GM23338 (cell line): ENCODE results near the gene OR2AE1. TPM values are rescaled to one million over a fixed set of nuclear protein-coding genes. Genes with fewer than 3 reads are reported as not detected.

Experiments
- ATAC-seq: fragments of 200-7000 bp; cut with Tn5 transposase; 3 replicates; pipeline ENCODE4 v1.9.1; 2020
- DNase-seq: peaks from one replicate; pipeline ENCODE4 v3.0.0-alpha.2; 2015; ENCODE audit warnings: low spot score
- H2AFZ ChIP-seq: fragments of 200-600 bp; sonication (generic); 2 replicates; pipeline ENCODE4 v1.8.0; 2016; ENCODE audit warnings: antibody characterized with exemption, mild to moderate bottlenecking, moderate library complexity
- H3F3A ChIP-seq: fragments of 200-600 bp; sonication (generic); replicated peaks from 2 replicates; pipeline ENCODE4 v1.8.0; 2017; ENCODE audit warnings: antibody characterized with exemption, mixed run types, low read depth
- H3K27ac ChIP-seq: fragments of 200-600 bp; sonication (generic); 2 replicates; pipeline ENCODE4 v1.6.1; 2016; ENCODE audit warnings: low read depth
- H3K27me3 ChIP-seq: fragments of 200-600 bp; sonication (generic); 2 replicates; pipeline ENCODE4 v1.8.0; 2016; ENCODE audit warnings: mild to moderate bottlenecking, mixed run types, moderate library complexity; ENCODE audit not compliant: insufficient read depth
- H3K36me3 ChIP-seq: fragments of 200-600 bp; sonication (generic); 2 replicates; pipeline ENCODE4 v1.8.0; 2016; ENCODE audit warnings: mild to moderate bottlenecking; ENCODE audit not compliant: insufficient read depth
- H3K4me1 ChIP-seq: fragments of 200-600 bp; sonication (generic); 2 replicates; pipeline ENCODE4 v1.8.0; 2016; ENCODE audit warnings: mild to moderate bottlenecking, moderate library complexity; ENCODE audit not compliant: insufficient read depth
- H3K4me2 ChIP-seq: fragments of 200-600 bp; sonication (generic); 2 replicates; pipeline ENCODE4 v1.7.1; 2017; ENCODE audit warnings: mixed run types
- H3K4me3 ChIP-seq: fragments of 200-600 bp; sonication (generic); 2 replicates; pipeline ENCODE4 v1.6.1; 2016; ENCODE audit warnings: mixed run types
- H3K79me2 ChIP-seq: fragments of 200-600 bp; sonication (generic); replicated peaks from 2 replicates; pipeline ENCODE4 v1.8.0; 2017; ENCODE audit warnings: mild to moderate bottlenecking; ENCODE audit not compliant: insufficient read depth
- H3K9me2 ChIP-seq: fragments of 200-600 bp; sonication (generic); 2 replicates; pipeline ENCODE4 v1.8.0; 2017; ENCODE audit not compliant: insufficient read depth
- H4K20me1 ChIP-seq: fragments of 200-600 bp; sonication (generic); replicated peaks from 2 replicates; pipeline ENCODE4 v1.8.0; 2017; ENCODE audit warnings: mild to moderate bottlenecking; ENCODE audit not compliant: insufficient read depth
- H3K27ac Mint-ChIP-seq: 2 replicates; pipeline ENCODE4 v1.8.0; 2020; ENCODE audit warnings: inconsistent platforms, mild to moderate bottlenecking, moderate library complexity, mixed read lengths
- H3K27me3 Mint-ChIP-seq: 3 replicates; pipeline ENCODE4 v1.8.0; 2022; ENCODE audit warnings: low read depth, mild to moderate bottlenecking, moderate library complexity, mixed read lengths, inconsistent platforms; ENCODE audit not compliant: insufficient read depth, poor library complexity
- H3K36me3 Mint-ChIP-seq: 3 replicates; pipeline ENCODE4 v1.8.0; 2021; ENCODE audit warnings: low read depth, mild to moderate bottlenecking, inconsistent platforms, moderate library complexity, mixed read lengths
- H3K4me1 Mint-ChIP-seq: 3 replicates; pipeline ENCODE4 v1.8.0; 2020; ENCODE audit warnings: mild to moderate bottlenecking, inconsistent platforms, mixed read lengths
- H3K4me3 Mint-ChIP-seq: 3 replicates; pipeline ENCODE4 v1.8.0; 2021; ENCODE audit warnings: moderate library complexity, mild to moderate bottlenecking, inconsistent platforms, mixed read lengths
- H3K9me3 Mint-ChIP-seq: 3 replicates; pipeline ENCODE4 v1.8.0; 2020; ENCODE audit warnings: moderate library complexity, mild to moderate bottlenecking, inconsistent platforms, mixed read lengths
- CREB1 ChIP-seq: fragments of 250-450 bp; sonication (Bioruptor Pico); IDR thresholded peaks from 2 replicates; pipeline ENCODE4 v1.5.0; 2020; ENCODE audit warnings: low read depth, mild to moderate bottlenecking, moderate library complexity
- EZH2 ChIP-seq: fragments of 200-600 bp; sonication (generic); IDR thresholded peaks from one replicate; pipeline ENCODE4 v1.8.0; 2017; ENCODE audit warnings: antibody characterized with exemption, mild to moderate bottlenecking, low read depth; ENCODE audit not compliant: unreplicated experiment
- EZH2phosphoT487 ChIP-seq: fragments of 200-600 bp; sonication (generic); IDR thresholded peaks from one replicate; pipeline ENCODE4 v1.8.1; 2018; ENCODE audit warnings: antibody characterized with exemption; ENCODE audit not compliant: unreplicated experiment
- JUNB ChIP-seq: IDR thresholded peaks from one replicate; pipeline ENCODE4 v1.6.1; 2016; ENCODE audit warnings: antibody characterized with exemption; ENCODE audit not compliant: unreplicated experiment
- NANOG ChIP-seq: IDR thresholded peaks from 2 replicates; pipeline ENCODE4 v1.6.1; 2016; ENCODE audit warnings: antibody characterized with exemption, borderline replicate concordance
- POLR2AphosphoS5 ChIP-seq: IDR thresholded peaks from 2 replicates; pipeline ENCODE4 v1.6.1; 2016; ENCODE audit warnings: antibody characterized with exemption, low read depth
- STAT1 ChIP-seq: IDR thresholded peaks from one replicate; pipeline ENCODE4 v1.6.1; 2016; ENCODE audit warnings: antibody characterized with exemption; ENCODE audit not compliant: unreplicated experiment
- ZNF114 ChIP-seq: fragments of 250-450 bp; sonication (Bioruptor Pico); IDR thresholded peaks from 2 replicates; pipeline ENCODE4 v1.5.0; 2020; ENCODE audit warnings: mild to moderate bottlenecking, moderate library complexity
- ZNF331 ChIP-seq: fragments of 250-450 bp; sonication (Bioruptor Pico); IDR thresholded peaks from 2 replicates; pipeline ENCODE4 v1.5.0; 2020; ENCODE audit warnings: low read depth, mild to moderate bottlenecking, moderate library complexity
- polyA plus RNA-seq: library from polyadenylated mRNA; unstranded; fragments of >200 nt; fragmentation: Nextera tagmentation; extraction: Ambion mirVana; gene quantifications from 2 replicates; pipeline ENCODE4 v1.2.1, GENCODE V29; 2016
- total RNA-seq: library from RNA; depleted of rRNA; stranded (reverse); fragments of >200 nt; shearing (Covaris generic); gene quantifications from 2 replicates; pipeline ENCODE4 v1.2.3, GENCODE V29; 2014
- TF ChIP-seq, protein P1 (sequence below): IDR thresholded peaks from 2 replicates; pipeline ENCODE4 v1.6.1; 2016; ENCODE audit warnings: antibody characterized with exemption
- TF ChIP-seq, protein P2 (sequence below): fragments of 250-450 bp; sonication (Bioruptor Pico); IDR thresholded peaks from 2 replicates; pipeline ENCODE4 v1.5.0; 2020; ENCODE audit warnings: mild to moderate bottlenecking, moderate library complexity
- TF ChIP-seq, protein P3 (sequence below): IDR thresholded peaks from one replicate; pipeline ENCODE4 v1.6.1; 2018; ENCODE audit warnings: antibody characterized with exemption; ENCODE audit not compliant: unreplicated experiment
- TF ChIP-seq, protein P4 (sequence below), 2 experiments: fragments of 200-600 bp in 1 of 2; sonication (generic) in 1 of 2; conservative IDR thresholded peaks; 2 replicates each; pipeline versions ENCODE4 v1.5.1 to v1.6.1; 2016 to 2017; ENCODE audit warnings: antibody characterized with exemption in 2 of 2, low read depth in 2 of 2, mild to moderate bottlenecking in 2 of 2, moderate library complexity in 1 of 2

Gene OR2AE1
- total and polyA plus RNA-seq, 2 experiments from 2014 or later: not detected

DNA sequence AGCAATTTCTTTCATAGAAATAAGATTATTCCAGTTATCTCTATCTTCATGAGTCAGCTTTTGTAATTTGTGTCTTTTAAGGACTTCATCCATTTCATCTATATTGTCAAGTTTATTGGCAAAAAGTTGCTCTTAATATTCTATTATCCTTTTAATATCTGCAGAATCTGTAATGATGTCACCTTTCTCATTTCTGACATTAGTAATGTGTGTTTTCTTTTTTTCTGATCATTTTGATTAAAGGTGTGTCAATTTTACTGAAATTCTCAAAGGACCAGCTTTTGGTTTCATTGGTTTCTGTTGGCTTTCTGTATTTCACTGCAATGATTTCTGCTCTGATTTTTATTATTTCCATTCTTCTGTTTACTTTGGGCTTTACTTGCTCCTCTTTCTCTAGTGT lies 17.9 kb upstream of the OR2AE1 start:
- H2AFZ ChIP-seq: no peak overlapping the region
- Mint-ChIP-seq H3K9me3 (peaks cover 8% of the 10 kb centered on the region), H3K36me3 (peaks cover 25% of the 10 kb centered on the region; the same call in 2 of the 3 replicates), H3K4me3 (no peak overlapping the region), H3K27me3 (no peaks in the 10 kb centered on the region), H3K27ac (no peak overlapping the region), H3K4me1 (no peaks in the 10 kb centered on the region)
- H3K79me2 ChIP-seq: no peaks in the 10 kb centered on the region
- TF ChIP-seq STAT1 (no peak), POLR2AphosphoS5 (no peak), NANOG (no peak), ZNF114 (CRISPR knock-in tag) (no peak), EZH2 (no peak), JUNB (no peak), CREB1 (CRISPR knock-in tag) (no peak), ZNF331 (CRISPR knock-in tag) (no peak), EZH2phosphoT487 (no peak)
- TF ChIP-seq, protein P1, sequence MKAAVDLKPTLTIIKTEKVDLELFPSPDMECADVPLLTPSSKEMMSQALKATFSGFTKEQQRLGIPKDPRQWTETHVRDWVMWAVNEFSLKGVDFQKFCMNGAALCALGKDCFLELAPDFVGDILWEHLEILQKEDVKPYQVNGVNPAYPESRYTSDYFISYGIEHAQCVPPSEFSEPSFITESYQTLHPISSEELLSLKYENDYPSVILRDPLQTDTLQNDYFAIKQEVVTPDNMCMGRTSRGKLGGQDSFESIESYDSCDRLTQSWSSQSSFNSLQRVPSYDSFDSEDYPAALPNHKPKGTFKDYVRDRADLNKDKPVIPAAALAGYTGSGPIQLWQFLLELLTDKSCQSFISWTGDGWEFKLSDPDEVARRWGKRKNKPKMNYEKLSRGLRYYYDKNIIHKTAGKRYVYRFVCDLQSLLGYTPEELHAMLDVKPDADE: no peak
- TF ChIP-seq, protein P2, sequence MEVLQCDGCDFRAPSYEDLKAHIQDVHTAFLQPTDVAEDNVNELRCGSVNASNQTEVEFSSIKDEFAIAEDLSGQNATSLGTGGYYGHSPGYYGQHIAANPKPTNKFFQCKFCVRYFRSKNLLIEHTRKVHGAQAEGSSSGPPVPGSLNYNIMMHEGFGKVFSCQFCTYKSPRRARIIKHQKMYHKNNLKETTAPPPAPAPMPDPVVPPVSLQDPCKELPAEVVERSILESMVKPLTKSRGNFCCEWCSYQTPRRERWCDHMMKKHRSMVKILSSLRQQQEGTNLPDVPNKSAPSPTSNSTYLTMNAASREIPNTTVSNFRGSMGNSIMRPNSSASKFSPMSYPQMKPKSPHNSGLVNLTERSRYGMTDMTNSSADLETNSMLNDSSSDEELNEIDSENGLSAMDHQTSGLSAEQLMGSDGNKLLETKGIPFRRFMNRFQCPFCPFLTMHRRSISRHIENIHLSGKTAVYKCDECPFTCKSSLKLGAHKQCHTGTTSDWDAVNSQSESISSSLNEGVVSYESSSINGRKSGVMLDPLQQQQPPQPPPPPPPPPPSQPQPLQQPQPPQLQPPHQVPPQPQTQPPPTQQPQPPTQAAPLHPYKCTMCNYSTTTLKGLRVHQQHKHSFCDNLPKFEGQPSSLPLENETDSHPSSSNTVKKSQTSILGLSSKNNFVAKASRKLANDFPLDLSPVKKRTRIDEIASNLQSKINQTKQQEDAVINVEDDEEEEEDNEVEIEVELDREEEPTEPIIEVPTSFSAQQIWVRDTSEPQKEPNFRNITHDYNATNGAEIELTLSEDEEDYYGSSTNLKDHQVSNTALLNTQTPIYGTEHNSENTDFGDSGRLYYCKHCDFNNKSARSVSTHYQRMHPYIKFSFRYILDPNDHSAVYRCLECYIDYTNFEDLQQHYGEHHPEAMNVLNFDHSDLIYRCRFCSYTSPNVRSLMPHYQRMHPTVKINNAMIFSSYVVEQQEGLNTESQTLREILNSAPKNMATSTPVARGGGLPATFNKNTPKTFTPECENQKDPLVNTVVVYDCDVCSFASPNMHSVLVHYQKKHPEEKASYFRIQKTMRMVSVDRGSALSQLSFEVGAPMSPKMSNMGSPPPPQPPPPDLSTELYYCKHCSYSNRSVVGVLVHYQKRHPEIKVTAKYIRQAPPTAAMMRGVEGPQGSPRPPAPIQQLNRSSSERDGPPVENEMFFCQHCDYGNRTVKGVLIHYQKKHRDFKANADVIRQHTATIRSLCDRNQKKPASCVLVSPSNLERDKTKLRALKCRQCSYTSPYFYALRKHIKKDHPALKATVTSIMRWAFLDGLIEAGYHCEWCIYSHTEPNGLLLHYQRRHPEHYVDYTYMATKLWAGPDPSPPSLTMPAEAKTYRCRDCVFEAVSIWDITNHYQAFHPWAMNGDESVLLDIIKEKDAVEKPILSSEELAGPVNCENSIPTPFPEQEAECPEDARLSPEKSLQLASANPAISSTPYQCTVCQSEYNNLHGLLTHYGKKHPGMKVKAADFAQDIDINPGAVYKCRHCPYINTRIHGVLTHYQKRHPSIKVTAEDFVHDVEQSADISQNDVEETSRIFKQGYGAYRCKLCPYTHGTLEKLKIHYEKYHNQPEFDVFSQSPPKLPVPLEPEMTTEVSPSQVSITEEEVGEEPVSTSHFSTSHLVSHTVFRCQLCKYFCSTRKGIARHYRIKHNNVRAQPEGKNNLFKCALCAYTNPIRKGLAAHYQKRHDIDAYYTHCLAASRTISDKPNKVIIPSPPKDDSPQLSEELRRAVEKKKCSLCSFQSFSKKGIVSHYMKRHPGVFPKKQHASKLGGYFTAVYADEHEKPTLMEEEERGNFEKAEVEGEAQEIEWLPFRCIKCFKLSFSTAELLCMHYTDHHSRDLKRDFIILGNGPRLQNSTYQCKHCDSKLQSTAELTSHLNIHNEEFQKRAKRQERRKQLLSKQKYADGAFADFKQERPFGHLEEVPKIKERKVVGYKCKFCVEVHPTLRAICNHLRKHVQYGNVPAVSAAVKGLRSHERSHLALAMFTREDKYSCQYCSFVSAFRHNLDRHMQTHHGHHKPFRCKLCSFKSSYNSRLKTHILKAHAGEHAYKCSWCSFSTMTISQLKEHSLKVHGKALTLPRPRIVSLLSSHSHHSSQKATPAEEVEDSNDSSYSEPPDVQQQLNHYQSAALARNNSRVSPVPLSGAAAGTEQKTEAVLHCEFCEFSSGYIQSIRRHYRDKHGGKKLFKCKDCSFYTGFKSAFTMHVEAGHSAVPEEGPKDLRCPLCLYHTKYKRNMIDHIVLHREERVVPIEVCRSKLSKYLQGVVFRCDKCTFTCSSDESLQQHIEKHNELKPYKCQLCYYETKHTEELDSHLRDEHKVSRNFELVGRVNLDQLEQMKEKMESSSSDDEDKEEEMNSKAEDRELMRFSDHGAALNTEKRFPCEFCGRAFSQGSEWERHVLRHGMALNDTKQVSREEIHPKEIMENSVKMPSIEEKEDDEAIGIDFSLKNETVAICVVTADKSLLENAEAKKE (CRISPR knock-in tag): no peak
- TF ChIP-seq, protein P3, sequence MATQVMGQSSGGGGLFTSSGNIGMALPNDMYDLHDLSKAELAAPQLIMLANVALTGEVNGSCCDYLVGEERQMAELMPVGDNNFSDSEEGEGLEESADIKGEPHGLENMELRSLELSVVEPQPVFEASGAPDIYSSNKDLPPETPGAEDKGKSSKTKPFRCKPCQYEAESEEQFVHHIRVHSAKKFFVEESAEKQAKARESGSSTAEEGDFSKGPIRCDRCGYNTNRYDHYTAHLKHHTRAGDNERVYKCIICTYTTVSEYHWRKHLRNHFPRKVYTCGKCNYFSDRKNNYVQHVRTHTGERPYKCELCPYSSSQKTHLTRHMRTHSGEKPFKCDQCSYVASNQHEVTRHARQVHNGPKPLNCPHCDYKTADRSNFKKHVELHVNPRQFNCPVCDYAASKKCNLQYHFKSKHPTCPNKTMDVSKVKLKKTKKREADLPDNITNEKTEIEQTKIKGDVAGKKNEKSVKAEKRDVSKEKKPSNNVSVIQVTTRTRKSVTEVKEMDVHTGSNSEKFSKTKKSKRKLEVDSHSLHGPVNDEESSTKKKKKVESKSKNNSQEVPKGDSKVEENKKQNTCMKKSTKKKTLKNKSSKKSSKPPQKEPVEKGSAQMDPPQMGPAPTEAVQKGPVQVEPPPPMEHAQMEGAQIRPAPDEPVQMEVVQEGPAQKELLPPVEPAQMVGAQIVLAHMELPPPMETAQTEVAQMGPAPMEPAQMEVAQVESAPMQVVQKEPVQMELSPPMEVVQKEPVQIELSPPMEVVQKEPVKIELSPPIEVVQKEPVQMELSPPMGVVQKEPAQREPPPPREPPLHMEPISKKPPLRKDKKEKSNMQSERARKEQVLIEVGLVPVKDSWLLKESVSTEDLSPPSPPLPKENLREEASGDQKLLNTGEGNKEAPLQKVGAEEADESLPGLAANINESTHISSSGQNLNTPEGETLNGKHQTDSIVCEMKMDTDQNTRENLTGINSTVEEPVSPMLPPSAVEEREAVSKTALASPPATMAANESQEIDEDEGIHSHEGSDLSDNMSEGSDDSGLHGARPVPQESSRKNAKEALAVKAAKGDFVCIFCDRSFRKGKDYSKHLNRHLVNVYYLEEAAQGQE: no peak
- TF ChIP-seq, protein P4, sequence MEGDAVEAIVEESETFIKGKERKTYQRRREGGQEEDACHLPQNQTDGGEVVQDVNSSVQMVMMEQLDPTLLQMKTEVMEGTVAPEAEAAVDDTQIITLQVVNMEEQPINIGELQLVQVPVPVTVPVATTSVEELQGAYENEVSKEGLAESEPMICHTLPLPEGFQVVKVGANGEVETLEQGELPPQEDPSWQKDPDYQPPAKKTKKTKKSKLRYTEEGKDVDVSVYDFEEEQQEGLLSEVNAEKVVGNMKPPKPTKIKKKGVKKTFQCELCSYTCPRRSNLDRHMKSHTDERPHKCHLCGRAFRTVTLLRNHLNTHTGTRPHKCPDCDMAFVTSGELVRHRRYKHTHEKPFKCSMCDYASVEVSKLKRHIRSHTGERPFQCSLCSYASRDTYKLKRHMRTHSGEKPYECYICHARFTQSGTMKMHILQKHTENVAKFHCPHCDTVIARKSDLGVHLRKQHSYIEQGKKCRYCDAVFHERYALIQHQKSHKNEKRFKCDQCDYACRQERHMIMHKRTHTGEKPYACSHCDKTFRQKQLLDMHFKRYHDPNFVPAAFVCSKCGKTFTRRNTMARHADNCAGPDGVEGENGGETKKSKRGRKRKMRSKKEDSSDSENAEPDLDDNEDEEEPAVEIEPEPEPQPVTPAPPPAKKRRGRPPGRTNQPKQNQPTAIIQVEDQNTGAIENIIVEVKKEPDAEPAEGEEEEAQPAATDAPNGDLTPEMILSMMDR (conservative IDR thresholded peaks at IDR 0.05; ENCODE audit: low read depth in 2 of 2): no peak
- DNase-seq (no peak), ATAC-seq (no peak)
- 0 out of 2 replicates have a peak, but pooled peaks cover 8% of the 10 kb centered on the region for H3K9me2 ChIP-seq
- H3K4me2 ChIP-seq: no peak overlapping the region
- H4K20me1 ChIP-seq: no peaks in the 10 kb centered on the region
- H3K27ac ChIP-seq: no peak overlapping the region
- H3K36me3 ChIP-seq: no peaks in the 10 kb centered on the region
- no peak overlapping the region for H3K4me3 ChIP-seq
- no peaks in the 10 kb centered on the region for H3K27me3 ChIP-seq
- H3F3A ChIP-seq: no peaks in the 10 kb centered on the region
- no peaks in the 10 kb centered on the region for H3K4me1 ChIP-seq
